Karpas-422 (cell line): ENCODE results near the gene SLC38A7. TPM values are rescaled to one million over a fixed set of nuclear protein-coding genes. Genes with fewer than 3 reads are reported as not detected.
"Not testable (repeated sequence)": the region's sequence is repeated elsewhere in the genome, so short reads cannot be mapped to it uniquely, and the experiment has no call there.

Experiments
- DNase-seq: peaks from one replicate; pipeline ENCODE4 v3.0.0-alpha.2; 2015
- H2AFZ ChIP-seq: fragments of 200-600 bp; sonication (generic); 2 replicates; pipeline ENCODE4 v1.6.1; 2014; ENCODE audit warnings: antibody characterized with exemption, low read length, mixed read lengths
- H3K27ac ChIP-seq: fragments of 200-600 bp; sonication (generic); 2 replicates; pipeline ENCODE4 v1.5.1; 2014; ENCODE audit warnings: mild to moderate bottlenecking, low read length, moderate library complexity
- H3K27me3 ChIP-seq: fragments of 200-600 bp; sonication (generic); 2 replicates; pipeline ENCODE4 v1.6.1; 2014; ENCODE audit warnings: low read length, mixed read lengths
- H3K36me3 ChIP-seq: fragments of 200-600 bp; sonication (generic); 2 replicates; pipeline ENCODE4 v1.6.1; 2014; ENCODE audit warnings: low read length, mixed read lengths; ENCODE audit not compliant: insufficient read depth
- H3K4me1 ChIP-seq: fragments of 200-600 bp; sonication (generic); 2 replicates; pipeline ENCODE4 v1.6.1; 2014; ENCODE audit warnings: mild to moderate bottlenecking, low read length, mixed read lengths
- H3K4me2 ChIP-seq: fragments of 200-600 bp; sonication (generic); 2 replicates; pipeline ENCODE4 v1.6.1; 2014; ENCODE audit warnings: low read length, low read depth, mild to moderate bottlenecking; ENCODE audit not compliant: poor library complexity, severe bottlenecking
- H3K4me3 ChIP-seq: fragments of 200-600 bp; sonication (generic); 2 replicates; pipeline ENCODE4 v1.5.1; 2014; ENCODE audit warnings: mild to moderate bottlenecking, antibody characterized with exemption, low read length, mixed read lengths
- H3K79me2 ChIP-seq: fragments of 200-600 bp; sonication (generic); 2 replicates; pipeline ENCODE4 v1.6.1; 2014; ENCODE audit warnings: mild to moderate bottlenecking, low read length, mixed read lengths
- H3K9ac ChIP-seq: fragments of 200-600 bp; sonication (generic); 2 replicates; pipeline ENCODE4 v1.6.0; 2014; ENCODE audit warnings: low read length
- H3K9me2 ChIP-seq: fragments of 200-600 bp; sonication (generic), shearing (Covaris generic); replicated peaks from 2 replicates; pipeline ENCODE4 v1.6.0; 2014; ENCODE audit warnings: mild to moderate bottlenecking, low read length, moderate library complexity; ENCODE audit not compliant: insufficient read depth
- H3K9me3 ChIP-seq: fragments of 300-700, 200-600 bp; sonication (generic); 2 replicates; pipeline ENCODE4 v1.6.1; 2014; ENCODE audit warnings: low read length, mixed read lengths
- H4K20me1 ChIP-seq: fragments of 200-600 bp; sonication (generic); 2 replicates; pipeline ENCODE4 v1.6.1; 2014; ENCODE audit warnings: mild to moderate bottlenecking, antibody characterized with exemption, low read length, low read depth; ENCODE audit not compliant: insufficient read depth
- total RNA-seq: library from RNA; depleted of rRNA; stranded (reverse); fragments of >200 nt; shearing (Covaris generic); gene quantifications from 2 replicates; pipeline ENCODE4 v1.2.3, GENCODE V29; 2014; ENCODE audit warnings: low replicate concordance

Gene SLC38A7
- total RNA-seq, 1 experiment from 2014 or later = 6.4 TPM

DNA sequence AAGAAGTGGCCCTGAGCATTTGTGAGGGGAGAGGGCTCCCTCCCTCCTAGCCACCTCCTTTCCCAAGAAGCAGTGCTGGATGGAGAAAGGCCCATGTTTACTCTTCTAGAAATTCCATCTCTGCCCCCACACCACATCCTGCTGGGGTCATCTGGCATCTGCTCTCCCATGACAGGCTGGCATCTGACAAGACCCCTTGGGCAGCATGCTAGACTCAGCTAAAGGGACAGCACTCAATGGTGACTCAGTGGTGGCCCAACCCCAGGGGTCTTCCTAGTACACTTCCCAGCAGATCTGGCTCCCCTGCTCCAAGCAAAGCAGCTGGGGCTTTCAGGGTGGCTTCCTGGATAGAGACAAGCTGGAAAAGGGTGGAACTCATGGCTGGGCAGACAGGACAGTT lies 14.4 kb downstream of the SLC38A7 start:
- H3K27me3 ChIP-seq = no peaks in the 10 kb centered on the region
- no peak overlapping the region for H2AFZ ChIP-seq
- DNase-seq = no peak
- H3K4me2 ChIP-seq = no peak overlapping the region
- no peak overlapping the region for H3K27ac ChIP-seq
- H3K79me2 ChIP-seq = no peaks in the 10 kb centered on the region
- H3K36me3 ChIP-seq = no peaks in the 10 kb centered on the region
- no peak overlapping the region for H3K9ac ChIP-seq
- no peaks in the 10 kb centered on the region for H3K9me2 ChIP-seq
- no peaks in the 10 kb centered on the region for H3K4me1 ChIP-seq
- H4K20me1 ChIP-seq = no peaks in the 10 kb centered on the region
- H3K9me3 ChIP-seq = no peaks in the 10 kb centered on the region
- no peak overlapping the region for H3K4me3 ChIP-seq

- Histone ChIP-seq H3K9me3 (no peaks in the 10 kb centered on the region), H3K36me3 (no peaks in the 10 kb centered on the region), H3K4me3 (no peak overlapping the region), H3K79me2 (no peaks in the 10 kb centered on the region), H4K20me1 (no peaks in the 10 kb centered on the region), H3K4me1 (no peaks in the 10 kb centered on the region), H3K9me2 (no peaks in the 10 kb centered on the region), H3K27me3 (no peaks in the 10 kb centered on the region), H3K4me2 (no peak overlapping the region), H3K27ac (no peak overlapping the region), H2AFZ (no peak overlapping the region), H3K9ac (no peak overlapping the region)
- no peak for DNase-seq
Observed at GRCh38 chr16:58665200-58665599, 19.4 kb downstream of the SLC38A7 start.

GRCh38 chr16:58661199-58661830 lies 23.3 kb downstream of the SLC38A7 start:
- H3K9me2 ChIP-seq = no peaks in the 10 kb centered on the region
- H3K27ac ChIP-seq = no peak overlapping the region
- no peaks in the 10 kb centered on the region for H3K79me2 ChIP-seq
- peak; percentile 83 for DNase-seq
- no peaks in the 10 kb centered on the region for H4K20me1 ChIP-seq
- H3K27me3 ChIP-seq = no peaks in the 10 kb centered on the region
- no peak overlapping the region for H3K9ac ChIP-seq
- no peak overlapping the region for H3K4me3 ChIP-seq
- no peaks in the 10 kb centered on the region for H3K9me3 ChIP-seq
- H3K36me3 ChIP-seq = no peaks in the 10 kb centered on the region
- no peaks in the 10 kb centered on the region for H3K4me1 ChIP-seq
- no peak overlapping the region for H2AFZ ChIP-seq
- no peak overlapping the region for H3K4me2 ChIP-seq

- not testable (repeated sequence) for H4K20me1 ChIP-seq, H3K36me3 ChIP-seq, H3K9me3 ChIP-seq, H3K9me2 ChIP-seq, DNase-seq, H3K9ac ChIP-seq, H3K79me2 ChIP-seq, H3K27ac ChIP-seq, H3K4me3 ChIP-seq, H3K4me2 ChIP-seq, H3K4me1 ChIP-seq, H2AFZ ChIP-seq, H3K27me3 ChIP-seq
Observed at GRCh38 chr16:58659911-58660310, 24.7 kb downstream of the SLC38A7 start.

DNA sequence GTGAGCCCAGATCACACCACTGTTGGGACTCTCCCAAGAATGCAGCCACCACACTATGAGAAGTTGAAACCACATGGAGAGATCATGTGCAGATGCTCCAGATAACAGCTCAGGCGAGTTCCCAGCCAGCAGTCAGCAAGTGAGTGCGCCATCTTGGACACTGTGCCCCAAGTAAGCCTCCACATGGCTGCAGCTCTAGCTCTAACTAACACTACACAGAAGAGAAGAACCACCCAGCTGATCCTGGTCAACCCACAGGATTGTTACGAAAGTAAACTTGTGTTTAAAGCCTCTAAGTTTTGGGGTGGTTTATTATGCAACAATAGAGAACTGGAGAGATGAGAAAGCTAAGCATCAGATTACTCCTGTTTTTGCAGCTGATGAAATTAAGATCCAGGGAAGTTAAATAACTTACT lies 25.8 kb downstream of the SLC38A7 start:
- DNase-seq = no peak
- Histone ChIP-seq H3K4me2 (no peak overlapping the region), H3K27me3 (no peaks in the 10 kb centered on the region), H3K9ac (no peak overlapping the region), H3K36me3 (no peaks in the 10 kb centered on the region), H2AFZ (no peak overlapping the region), H3K4me3 (no peak overlapping the region), H3K4me1 (no peaks in the 10 kb centered on the region), H3K79me2 (no peaks in the 10 kb centered on the region), H4K20me1 (no peaks in the 10 kb centered on the region), H3K27ac (no peak overlapping the region), H3K9me3 (no peaks in the 10 kb centered on the region), H3K9me2 (no peaks in the 10 kb centered on the region)

GRCh38 chr16:58656899-58657298 lies 27.7 kb downstream of the SLC38A7 start:
- no peaks in the 10 kb centered on the region for H3K9me2 ChIP-seq
- no peaks in the 10 kb centered on the region for H3K79me2 ChIP-seq
- no peaks in the 10 kb centered on the region for H3K36me3 ChIP-seq
- no peak for DNase-seq
- no peaks in the 10 kb centered on the region for H4K20me1 ChIP-seq
- H2AFZ ChIP-seq = no peak overlapping the region
- no peaks in the 10 kb centered on the region for H3K9me3 ChIP-seq
- no peak overlapping the region for H3K4me2 ChIP-seq
- H3K9ac ChIP-seq = no peak overlapping the region
- no peak overlapping the region for H3K27ac ChIP-seq
- no peaks in the 10 kb centered on the region for H3K27me3 ChIP-seq
- H3K4me1 ChIP-seq = no peaks in the 10 kb centered on the region
- no peak overlapping the region for H3K4me3 ChIP-seq

DNA sequence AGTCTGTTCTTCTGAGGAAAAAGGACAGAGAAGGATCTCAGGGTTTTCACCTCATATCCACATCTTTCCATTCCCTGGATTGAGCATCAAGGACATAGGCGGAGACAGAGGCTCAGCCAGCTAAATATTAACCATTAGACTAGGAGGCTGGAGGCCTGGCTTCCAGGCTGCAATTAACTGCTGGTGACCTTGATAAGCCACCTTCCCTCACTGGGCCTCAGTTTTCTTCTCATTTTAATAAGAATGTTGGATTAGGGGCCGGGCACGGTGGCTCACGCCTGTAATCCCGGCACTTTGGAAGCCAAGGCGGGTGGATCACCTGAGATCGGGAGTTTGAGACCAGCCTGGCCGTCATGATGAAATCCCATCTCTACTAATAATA lies 29.4 kb downstream of the SLC38A7 start:
- H4K20me1 ChIP-seq = no peaks in the 10 kb centered on the region
- H3K27ac ChIP-seq = no peak overlapping the region
- no peaks in the 10 kb centered on the region for H3K27me3 ChIP-seq
- H3K9me2 ChIP-seq = no peaks in the 10 kb centered on the region
- no peaks in the 10 kb centered on the region for H3K79me2 ChIP-seq
- no peak overlapping the region for H3K4me3 ChIP-seq
- no peak overlapping the region for H3K4me2 ChIP-seq
- no peaks in the 10 kb centered on the region for H3K4me1 ChIP-seq
- no peak for DNase-seq
- no peak overlapping the region for H3K9ac ChIP-seq
- H3K36me3 ChIP-seq = no peaks in the 10 kb centered on the region
- no peak overlapping the region for H2AFZ ChIP-seq
- no peaks in the 10 kb centered on the region for H3K9me3 ChIP-seq

- Histone ChIP-seq H2AFZ (no peak overlapping the region), H4K20me1 (no peaks in the 10 kb centered on the region), H3K27ac (no peak overlapping the region), H3K9me2 (no peaks in the 10 kb centered on the region), H3K4me1 (no peaks in the 10 kb centered on the region), H3K27me3 (no peaks in the 10 kb centered on the region), H3K79me2 (no peaks in the 10 kb centered on the region), H3K9ac (no peak overlapping the region), H3K4me2 (no peak overlapping the region), H3K4me3 (no peak overlapping the region), H3K9me3 (no peaks in the 10 kb centered on the region), H3K36me3 (no peaks in the 10 kb centered on the region)
- DNase-seq = no peak
Observed at GRCh38 chr16:58654560-58655214, 29.9 kb downstream of the SLC38A7 start.
